Tracheal epithelial cell (primary cell): Measurements from ENCODE around the gene SLC51B. TPM values are rescaled to one million over a fixed set of nuclear protein-coding genes. Genes with fewer than 3 reads are reported as not detected.

Experiments used
- total RNA-seq: library from RNA; depleted of rRNA; stranded (reverse); fragments of >200 nt; gene quantifications from 2 replicates; pipeline ENCODE4 v1.2.1, GENCODE V29; 2014

SLC51B gene
- total RNA-seq, result not detected in 2 replicates

DNA sequence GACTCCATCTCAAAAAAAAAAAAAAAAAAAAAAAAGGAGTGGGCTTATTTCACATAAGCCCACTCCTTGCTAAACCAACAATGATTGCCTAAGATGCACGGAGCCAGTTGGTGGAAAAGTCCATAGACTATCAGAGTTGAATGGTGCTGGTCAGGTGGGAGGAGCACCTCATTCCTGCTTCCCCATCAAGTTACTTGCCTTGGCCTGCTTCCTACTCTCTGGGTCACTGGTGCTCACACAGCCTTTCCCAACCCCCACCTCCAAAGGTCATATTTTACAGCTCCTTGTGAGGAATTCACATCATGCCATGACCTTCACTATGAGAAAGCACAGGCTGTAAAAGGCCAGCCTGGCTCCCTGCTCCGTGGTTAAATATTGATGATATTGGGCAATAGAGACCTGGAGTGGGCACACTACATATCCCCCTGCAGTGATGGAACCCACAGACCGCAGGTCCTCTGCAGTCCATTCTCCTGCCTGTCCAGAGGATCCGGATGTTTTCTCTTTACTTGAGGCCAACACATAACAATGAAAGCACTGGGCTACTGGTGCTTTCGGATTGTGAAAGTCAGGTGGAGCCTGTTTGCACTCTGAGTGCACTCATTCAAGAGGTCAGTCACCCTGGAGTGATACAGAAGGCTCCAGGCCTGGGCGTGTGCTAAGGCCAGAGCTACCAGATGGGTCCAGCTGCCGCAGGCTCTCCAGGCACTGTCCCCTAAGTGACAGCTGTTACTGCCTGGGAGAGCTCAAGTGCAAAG lies at the start of gene SLC51B:
Gene SLC51B (plus strand): TSS at position 664 of the 758 bp plus-strand sequence. CDS start 4,618 bp downstream, outside the sequence.

DNA sequence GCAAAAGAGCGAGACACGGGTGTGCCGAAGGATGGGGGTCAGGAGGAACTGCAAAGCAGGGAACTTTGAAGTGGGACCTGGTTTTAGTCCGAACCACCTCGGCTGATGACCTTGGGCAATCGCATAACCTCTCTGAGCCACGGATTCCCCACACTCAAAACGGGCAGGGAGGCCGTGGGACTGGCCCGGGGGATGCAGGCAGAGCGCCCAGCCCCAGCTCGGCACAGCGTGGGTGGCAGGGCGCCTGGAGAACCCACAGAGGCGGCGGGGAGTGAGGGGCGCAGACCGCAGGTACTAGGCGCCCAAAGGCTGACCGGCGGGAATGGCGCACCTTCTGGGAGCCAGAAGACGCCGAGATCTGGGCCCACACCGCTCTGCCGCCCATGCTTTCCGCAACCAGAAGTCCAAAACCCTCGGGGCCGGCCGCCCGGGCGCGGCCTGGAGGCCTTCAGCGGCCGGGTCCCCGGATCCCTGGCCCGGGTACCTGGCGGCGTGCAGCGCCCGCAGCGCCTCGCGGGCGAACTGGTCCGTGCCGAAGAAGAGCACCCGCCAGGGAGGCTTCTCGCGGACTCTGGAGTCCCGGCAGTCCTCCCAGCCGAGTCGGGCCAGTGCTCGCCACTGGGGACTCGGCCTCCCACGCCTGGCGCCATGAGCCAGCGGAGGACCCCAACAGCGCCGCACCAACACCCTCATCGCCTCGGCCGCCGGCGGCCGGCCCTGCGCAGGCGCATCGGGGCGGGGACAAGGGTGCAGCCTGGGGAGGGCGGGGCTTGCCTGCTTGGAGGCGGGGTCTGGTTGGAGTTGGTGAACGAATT lies 16.1 kb upstream of the SLC51B start, which contains the start of gene MTFMT:
Gene MTFMT (minus strand): TSS at position 719 of the 815 bp plus-strand sequence. CDS start 26 bp downstream, at position 693.

DNA sequence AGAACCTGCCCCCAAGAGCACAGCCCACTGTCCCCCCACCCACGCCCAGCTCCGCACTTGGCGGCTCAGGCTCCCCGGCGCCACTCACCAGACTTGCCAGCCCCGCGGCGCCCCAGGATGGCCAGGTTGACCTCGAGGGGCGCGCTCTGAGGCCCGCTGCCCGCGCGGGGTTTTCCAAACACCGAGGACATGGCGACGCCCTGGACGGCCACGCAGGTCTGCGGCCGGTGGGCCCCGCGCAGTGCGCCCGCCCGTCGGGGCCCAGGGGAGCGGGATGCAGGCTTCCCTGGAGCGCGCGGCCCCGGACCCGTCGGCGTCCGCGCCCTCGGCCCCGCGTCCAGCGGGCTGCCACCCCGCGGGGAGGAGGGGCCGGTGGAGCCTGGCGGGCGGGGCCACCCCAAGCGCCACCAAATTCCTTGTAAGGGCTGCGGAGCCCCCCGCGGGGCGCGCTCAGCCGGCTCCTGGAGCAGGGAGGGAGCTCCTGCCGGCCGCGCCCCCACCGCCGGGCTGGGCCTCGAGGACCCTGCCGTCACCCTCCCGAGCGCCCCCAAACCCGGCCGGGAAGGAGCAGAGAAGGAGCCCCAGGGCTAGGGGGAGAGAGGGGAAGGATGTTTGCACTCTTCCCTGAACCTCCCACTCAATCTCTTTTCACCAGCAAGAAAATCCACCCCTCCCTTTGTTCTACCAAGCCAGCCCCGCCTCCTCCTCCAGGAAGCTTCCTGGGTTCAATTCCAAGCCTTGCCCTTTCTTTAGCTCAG lies 22.6 kb downstream of the SLC51B start, which contains the start of gene RASL12:
Gene RASL12 (minus strand): TSS at position 347 of the 758 bp plus-strand sequence. CDS start 156 bp downstream, at position 191.

GRCh38 chr15:65076486-65077290 lies 31.5 kb downstream of the SLC51B start, which contains the start of gene KBTBD13:
Gene KBTBD13 (plus strand): TSS chr15:65076746. CDS start chr15:65076816, 70 bp downstream.

Other genes starting within 250 kb of the SLC51B start
- gene PIF1, start 219.7 kb upstream of the SLC51B start, total RNA-seq, result 0.21 and 0.72 TPM in 2 replicates
- gene PLEKHO2, start 203.5 kb upstream of the SLC51B start, total RNA-seq, result 6.6 and 7.5 TPM in 2 replicates
- 4.5 and 4.6 TPM in 2 replicates for gene ANKDD1A, start 133.5 kb upstream of the SLC51B start, total RNA-seq
- gene SPG21, start 55.5 kb upstream of the SLC51B start, total RNA-seq, result 95.4 and 99.3 TPM in 2 replicates
- 24.6 and 32.8 TPM in 2 replicates for gene MTFMT, start 15.7 kb upstream of the SLC51B start, total RNA-seq
- gene RASL12, start 22.6 kb downstream of the SLC51B start, total RNA-seq, result not detected in 2 replicates
- gene KBTBD13, start 31.4 kb downstream of the SLC51B start, total RNA-seq, result under 0.01 TPM in 1 of 2 replicates, not detected in the other
- gene UBAP1L, start 69.8 kb downstream of the SLC51B start, total RNA-seq, result 0.43 and 0.72 TPM in 2 replicates
- gene PDCD7, start 88.4 kb downstream of the SLC51B start, total RNA-seq, result 14.0 and 22.6 TPM in 2 replicates
- 30.1 and 32.8 TPM in 2 replicates for gene CLPX, start 140.0 kb downstream of the SLC51B start, total RNA-seq
- gene CILP, start 166.1 kb downstream of the SLC51B start, total RNA-seq, result under 0.01 TPM in 1 of 2 replicates, not detected in the other
- gene PARP16, start 241.5 kb downstream of the SLC51B start, total RNA-seq, result 2.2 and 2.6 TPM in 2 replicates